A549 (cell line): ENCODE data around the gene C3orf18.

ENCODE experiments used
- CHD2 ChIP-seq: fragments of 150-350 bp; IDR thresholded peaks from 2 replicates; pipeline ENCODE4 v1.6.1; 2014; ENCODE audit warnings: low read length; ENCODE audit not compliant: partially characterized antibody
- CTCF ChIP-seq: fragments of >200 bp; sonication (Bioruptor Twin); formaldehyde crosslinking; IDR thresholded peaks from 3 replicates; pipeline ENCODE4 v1.5.1; 2016
- HOXB5 ChIP-seq: fragments of 250-450 bp; sonication (Bioruptor Pico); IDR thresholded peaks from 2 replicates; pipeline ENCODE4 v1.5.0; 2020; ENCODE audit warnings: mild to moderate bottlenecking, moderate library complexity
- JUN ChIP-seq, 2 experiments: fragments of >200 bp; sonication (Bioruptor Twin); formaldehyde crosslinking; IDR thresholded peaks; 2 replicates in 1 of 2; 3 replicates in 1 of 2; pipeline ENCODE4 v1.6.1; 2016 to 2017
- JUNB ChIP-seq: fragments of >200 bp; sonication (Bioruptor Twin); formaldehyde crosslinking; IDR thresholded peaks from 2 replicates; pipeline ENCODE4 v1.6.1; 2016
- MAX ChIP-seq: IDR thresholded peaks from 2 replicates; pipeline ENCODE4 v1.6.1; 2012
- MYC ChIP-seq: IDR thresholded peaks from 2 replicates; pipeline ENCODE4 v1.6.1; 2012; ENCODE audit warnings: mild to moderate bottlenecking, inconsistent platforms, low read length, improper control_type of control experiment, borderline replicate concordance
- POLR2AphosphoS2 ChIP-seq: conservative IDR thresholded peaks from 2 replicates; pipeline ENCODE4 v1.6.1; 2012; ENCODE audit warnings: low read length, improper control_type of control experiment, inconsistent platforms
- RCOR1 ChIP-seq: fragments of 150-350 bp; IDR thresholded peaks from 2 replicates; pipeline ENCODE4 v1.6.1; 2014; ENCODE audit warnings: antibody characterized with exemption, low read length, low read depth
- REST ChIP-seq: fragments of 200-600 bp; sonication (generic); IDR thresholded peaks from 2 replicates; pipeline ENCODE4 v1.6.1; 2016; ENCODE audit warnings: antibody characterized with exemption, mild to moderate bottlenecking, moderate library complexity
- RFX5 ChIP-seq: fragments of 450-650 bp; IDR thresholded peaks from 2 replicates; pipeline ENCODE4 v1.7.1; 2014; ENCODE audit warnings: antibody characterized with exemption, mild to moderate bottlenecking, moderate library complexity
- TP53 ChIP-seq: fragments of 250-450 bp; sonication (Bioruptor Pico); IDR thresholded peaks from 2 replicates; pipeline ENCODE4 v1.5.0; 2021; ENCODE audit warnings: mild to moderate bottlenecking, moderate library complexity

- TF ChIP-seq RFX5 (0 out of 2 replicates have a peak, but pooled peaks have one; percentile 33), CTCF (no peak), REST (no peak), TP53 (no peak), RCOR1 (no peak), MYC (no peak), CHD2 (no peak), HOXB5 (CRISPR knock-in tag) (no peak), JUN (IDR thresholded peaks at IDR 0.05) (peak; percentile 58 to 89; a peak in 3 of 5 replicates), MAX (peak; percentile 85), JUNB (no peak), POLR2AphosphoS2 (no peak)
Observed at GRCh38 chr3:50568947-50569749, 1.6 kb upstream of the C3orf18 start, which contains the start of gene HEMK1.
